ENCODE measurements around the gene LRMDA. TPM values are rescaled to one million over a fixed set of nuclear protein-coding genes. Genes with fewer than 3 reads are reported as not detected.
A peak's percentile ranks its signal among the peaks of the same experiment; 100 is the strongest.

The LRMDA gene
- total and polyA plus RNA-seq, 2 of the 13 experiments (the other 11 are each of a cell fraction or from before 2014, with no cell fraction given), result 13.4 to 22.0 TPM

DNA sequence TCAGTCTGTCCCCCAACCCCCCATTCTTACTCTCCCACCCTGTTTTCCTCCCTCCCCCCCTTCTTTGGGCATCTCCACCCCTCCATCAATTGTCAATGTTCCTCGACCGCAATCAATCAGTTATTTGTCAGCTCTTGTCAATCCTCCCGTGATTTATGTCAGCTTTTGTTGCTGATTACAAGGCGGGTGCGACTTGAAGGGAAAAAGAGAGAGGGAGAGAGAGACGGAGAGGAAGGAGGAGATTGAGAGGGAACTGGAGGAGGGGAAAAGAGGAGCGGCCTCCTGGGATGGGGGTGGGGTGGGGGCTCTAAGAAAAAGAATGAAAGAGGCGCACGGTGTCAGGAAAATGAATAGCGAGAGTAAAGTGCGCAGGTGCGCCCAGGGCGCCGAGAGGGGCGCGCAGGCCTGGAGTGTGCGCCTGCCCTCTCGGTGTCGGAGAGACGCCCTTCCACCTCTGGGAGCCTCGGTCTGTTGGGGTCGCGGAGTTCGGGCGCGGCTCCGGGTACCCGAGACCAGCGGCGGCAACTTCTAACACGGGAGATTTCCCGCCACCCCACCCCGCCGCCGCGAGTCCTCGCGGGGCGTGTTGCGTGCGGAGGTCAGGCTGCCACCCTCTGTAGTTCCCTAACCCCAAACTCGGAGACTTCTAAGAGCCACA, 28.8 kb upstream of the LRMDA start (continued):
- TF ChIP-seq, protein P1, sequence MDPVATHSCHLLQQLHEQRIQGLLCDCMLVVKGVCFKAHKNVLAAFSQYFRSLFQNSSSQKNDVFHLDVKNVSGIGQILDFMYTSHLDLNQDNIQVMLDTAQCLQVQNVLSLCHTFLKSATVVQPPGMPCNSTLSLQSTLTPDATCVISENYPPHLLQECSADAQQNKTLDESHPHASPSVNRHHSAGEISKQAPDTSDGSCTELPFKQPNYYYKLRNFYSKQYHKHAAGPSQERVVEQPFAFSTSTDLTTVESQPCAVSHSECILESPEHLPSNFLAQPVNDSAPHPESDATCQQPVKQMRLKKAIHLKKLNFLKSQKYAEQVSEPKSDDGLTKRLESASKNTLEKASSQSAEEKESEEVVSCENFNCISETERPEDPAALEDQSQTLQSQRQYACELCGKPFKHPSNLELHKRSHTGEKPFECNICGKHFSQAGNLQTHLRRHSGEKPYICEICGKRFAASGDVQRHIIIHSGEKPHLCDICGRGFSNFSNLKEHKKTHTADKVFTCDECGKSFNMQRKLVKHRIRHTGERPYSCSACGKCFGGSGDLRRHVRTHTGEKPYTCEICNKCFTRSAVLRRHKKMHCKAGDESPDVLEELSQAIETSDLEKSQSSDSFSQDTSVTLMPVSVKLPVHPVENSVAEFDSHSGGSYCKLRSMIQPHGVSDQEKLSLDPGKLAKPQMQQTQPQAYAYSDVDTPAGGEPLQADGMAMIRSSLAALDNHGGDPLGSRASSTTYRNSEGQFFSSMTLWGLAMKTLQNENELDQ (CRISPR knock-in tag; IDR thresholded peaks at IDR 0.05; ENCODE audit: borderline replicate concordance), result no peak
- TF ChIP-seq ZSCAN21 (CRISPR knock-in tag; IDR thresholded peaks at IDR 0.05; ENCODE audit: borderline replicate concordance) (no peak), ZNF331 (CRISPR knock-in tag; IDR thresholded peaks at IDR 0.05) (no peak), KLF16 (CRISPR knock-in tag; IDR thresholded peaks at IDR 0.05) (no peak), HCFC1 (IDR thresholded peaks at IDR 0.05; ENCODE audit: low read depth, low read length) (no peak), ZNF616 (CRISPR knock-in tag; IDR thresholded peaks at IDR 0.05; ENCODE audit: low read depth) (no peak), MTA1 (CRISPR knock-in tag; IDR thresholded peaks at IDR 0.05; ENCODE audit: borderline replicate concordance) (no peak), ZMYM3 (CRISPR knock-in tag; IDR thresholded peaks at IDR 0.05) (no peak), HMG20B (CRISPR knock-in tag; conservative IDR thresholded peaks at IDR 0.05) (peak; percentile 72; the same call in 1 of the 2 replicates), SNRNP70 (IDR thresholded peaks at IDR 0.05; ENCODE audit: low read depth, low read length) (no peak), EEA1 (CRISPR knock-in tag; IDR thresholded peaks at IDR 0.05; ENCODE audit: borderline replicate concordance) (no peak)
- TF ChIP-seq, protein P2, sequence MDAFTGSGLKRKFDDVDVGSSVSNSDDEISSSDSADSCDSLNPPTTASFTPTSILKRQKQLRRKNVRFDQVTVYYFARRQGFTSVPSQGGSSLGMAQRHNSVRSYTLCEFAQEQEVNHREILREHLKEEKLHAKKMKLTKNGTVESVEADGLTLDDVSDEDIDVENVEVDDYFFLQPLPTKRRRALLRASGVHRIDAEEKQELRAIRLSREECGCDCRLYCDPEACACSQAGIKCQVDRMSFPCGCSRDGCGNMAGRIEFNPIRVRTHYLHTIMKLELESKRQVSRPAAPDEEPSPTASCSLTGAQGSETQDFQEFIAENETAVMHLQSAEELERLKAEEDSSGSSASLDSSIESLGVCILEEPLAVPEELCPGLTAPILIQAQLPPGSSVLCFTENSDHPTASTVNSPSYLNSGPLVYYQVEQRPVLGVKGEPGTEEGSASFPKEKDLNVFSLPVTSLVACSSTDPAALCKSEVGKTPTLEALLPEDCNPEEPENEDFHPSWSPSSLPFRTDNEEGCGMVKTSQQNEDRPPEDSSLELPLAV (CRISPR knock-in tag; conservative IDR thresholded peaks at IDR 0.05; ENCODE audit: low read depth), result no peak
- TF ChIP-seq, protein P3, sequence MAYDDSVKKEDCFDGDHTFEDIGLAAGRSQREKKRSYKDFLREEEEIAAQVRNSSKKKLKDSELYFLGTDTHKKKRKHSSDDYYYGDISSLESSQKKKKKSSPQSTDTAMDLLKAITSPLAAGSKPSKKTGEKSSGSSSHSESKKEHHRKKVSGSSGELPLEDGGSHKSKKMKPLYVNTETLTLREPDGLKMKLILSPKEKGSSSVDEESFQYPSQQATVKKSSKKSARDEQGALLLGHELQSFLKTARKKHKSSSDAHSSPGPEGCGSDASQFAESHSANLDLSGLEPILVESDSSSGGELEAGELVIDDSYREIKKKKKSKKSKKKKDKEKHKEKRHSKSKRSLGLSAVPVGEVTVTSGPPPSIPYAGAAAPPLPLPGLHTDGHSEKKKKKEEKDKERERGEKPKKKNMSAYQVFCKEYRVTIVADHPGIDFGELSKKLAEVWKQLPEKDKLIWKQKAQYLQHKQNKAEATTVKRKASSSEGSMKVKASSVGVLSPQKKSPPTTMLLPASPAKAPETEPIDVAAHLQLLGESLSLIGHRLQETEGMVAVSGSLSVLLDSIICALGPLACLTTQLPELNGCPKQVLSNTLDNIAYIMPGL (CRISPR knock-in tag; IDR thresholded peaks at IDR 0.05; ENCODE audit: borderline replicate concordance in 1 of 2, low read depth in 1 of 2), result peak in 1 of 2 experiments; percentile 17; a peak in 2 of 4 replicates
- TF ChIP-seq, protein P4, sequence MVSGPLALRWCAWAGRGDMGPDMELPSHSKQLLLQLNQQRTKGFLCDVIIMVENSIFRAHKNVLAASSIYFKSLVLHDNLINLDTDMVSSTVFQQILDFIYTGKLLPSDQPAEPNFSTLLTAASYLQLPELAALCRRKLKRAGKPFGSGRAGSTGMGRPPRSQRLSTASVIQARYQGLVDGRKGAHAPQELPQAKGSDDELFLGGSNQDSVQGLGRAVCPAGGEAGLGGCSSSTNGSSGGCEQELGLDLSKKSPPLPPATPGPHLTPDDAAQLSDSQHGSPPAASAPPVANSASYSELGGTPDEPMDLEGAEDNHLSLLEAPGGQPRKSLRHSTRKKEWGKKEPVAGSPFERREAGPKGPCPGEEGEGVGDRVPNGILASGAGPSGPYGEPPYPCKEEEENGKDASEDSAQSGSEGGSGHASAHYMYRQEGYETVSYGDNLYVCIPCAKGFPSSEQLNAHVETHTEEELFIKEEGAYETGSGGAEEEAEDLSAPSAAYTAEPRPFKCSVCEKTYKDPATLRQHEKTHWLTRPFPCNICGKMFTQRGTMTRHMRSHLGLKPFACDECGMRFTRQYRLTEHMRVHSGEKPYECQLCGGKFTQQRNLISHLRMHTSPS (CRISPR knock-in tag; IDR thresholded peaks at IDR 0.05; ENCODE audit: low read depth), result no peak; the same call in 1 of the 2 replicates
- TF ChIP-seq, protein P5, sequence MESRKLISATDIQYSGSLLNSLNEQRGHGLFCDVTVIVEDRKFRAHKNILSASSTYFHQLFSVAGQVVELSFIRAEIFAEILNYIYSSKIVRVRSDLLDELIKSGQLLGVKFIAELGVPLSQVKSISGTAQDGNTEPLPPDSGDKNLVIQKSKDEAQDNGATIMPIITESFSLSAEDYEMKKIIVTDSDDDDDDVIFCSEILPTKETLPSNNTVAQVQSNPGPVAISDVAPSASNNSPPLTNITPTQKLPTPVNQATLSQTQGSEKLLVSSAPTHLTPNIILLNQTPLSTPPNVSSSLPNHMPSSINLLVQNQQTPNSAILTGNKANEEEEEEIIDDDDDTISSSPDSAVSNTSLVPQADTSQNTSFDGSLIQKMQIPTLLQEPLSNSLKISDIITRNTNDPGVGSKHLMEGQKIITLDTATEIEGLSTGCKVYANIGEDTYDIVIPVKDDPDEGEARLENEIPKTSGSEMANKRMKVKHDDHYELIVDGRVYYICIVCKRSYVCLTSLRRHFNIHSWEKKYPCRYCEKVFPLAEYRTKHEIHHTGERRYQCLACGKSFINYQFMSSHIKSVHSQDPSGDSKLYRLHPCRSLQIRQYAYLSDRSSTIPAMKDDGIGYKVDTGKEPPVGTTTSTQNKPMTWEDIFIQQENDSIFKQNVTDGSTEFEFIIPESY (CRISPR knock-in tag; IDR thresholded peaks at IDR 0.05), result no peak
- TF ChIP-seq, protein P6, sequence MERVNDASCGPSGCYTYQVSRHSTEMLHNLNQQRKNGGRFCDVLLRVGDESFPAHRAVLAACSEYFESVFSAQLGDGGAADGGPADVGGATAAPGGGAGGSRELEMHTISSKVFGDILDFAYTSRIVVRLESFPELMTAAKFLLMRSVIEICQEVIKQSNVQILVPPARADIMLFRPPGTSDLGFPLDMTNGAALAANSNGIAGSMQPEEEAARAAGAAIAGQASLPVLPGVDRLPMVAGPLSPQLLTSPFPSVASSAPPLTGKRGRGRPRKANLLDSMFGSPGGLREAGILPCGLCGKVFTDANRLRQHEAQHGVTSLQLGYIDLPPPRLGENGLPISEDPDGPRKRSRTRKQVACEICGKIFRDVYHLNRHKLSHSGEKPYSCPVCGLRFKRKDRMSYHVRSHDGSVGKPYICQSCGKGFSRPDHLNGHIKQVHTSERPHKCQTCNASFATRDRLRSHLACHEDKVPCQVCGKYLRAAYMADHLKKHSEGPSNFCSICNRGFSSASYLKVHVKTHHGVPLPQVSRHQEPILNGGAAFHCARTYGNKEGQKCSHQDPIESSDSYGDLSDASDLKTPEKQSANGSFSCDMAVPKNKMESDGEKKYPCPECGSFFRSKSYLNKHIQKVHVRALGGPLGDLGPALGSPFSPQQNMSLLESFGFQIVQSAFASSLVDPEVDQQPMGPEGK (CRISPR knock-in tag; IDR thresholded peaks at IDR 0.05), result no peak

Data from HepG2 (cell line).